HG02852 (cell line): ENCODE data around the gene ITK.

ENCODE experiments used
- ATAC-seq: cut with Tn5 transposase; IDR thresholded peaks from one replicate; pipeline ENCODE4 v1.9.1; 2021; ENCODE audit warnings: mild to moderate bottlenecking, moderate library complexity; ENCODE audit not compliant: unreplicated experiment

ITK gene

DNA sequence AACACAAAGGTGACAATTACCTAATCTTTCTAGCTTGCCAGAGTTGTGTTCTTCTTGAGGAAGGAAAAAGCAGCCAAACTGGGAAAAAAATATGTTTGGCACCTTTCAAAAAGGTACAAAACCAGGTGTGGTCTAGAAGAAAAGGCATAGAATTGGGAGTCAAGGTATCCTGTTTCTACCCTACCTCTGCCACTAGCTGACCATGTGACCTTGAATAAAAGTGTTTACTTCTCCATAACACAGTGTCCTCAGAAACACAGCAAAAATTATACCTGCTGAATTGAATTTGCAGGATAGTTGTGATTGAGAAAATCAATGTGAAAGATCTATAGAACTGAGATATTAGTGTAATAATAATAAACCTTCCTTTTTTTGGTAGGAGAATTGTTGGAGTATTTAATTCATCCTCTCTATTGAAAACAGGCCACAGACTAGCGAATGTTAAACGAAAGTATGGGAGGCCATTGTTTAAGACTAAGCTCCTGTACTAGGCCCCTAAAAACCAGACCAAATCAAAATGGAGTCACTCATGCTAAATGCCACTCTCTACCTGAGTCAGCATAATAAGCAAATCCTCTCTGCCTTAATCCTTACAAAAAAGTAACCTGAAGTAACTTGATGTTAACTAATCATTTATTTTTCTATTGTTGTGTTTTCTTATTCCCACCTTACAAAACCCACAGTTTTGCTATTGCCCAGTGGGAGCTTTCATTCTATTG is 97.8 kb downstream of the ITK start:
- ATAC-seq, result no peak

- ATAC-seq, result no peak
These were observed 99.1 kb downstream of the ITK start for GRCh38 chr5:157279605-157280239.

- ATAC-seq, result no peak
These were observed 100.3 kb downstream of the ITK start for GRCh38 chr5:157280927-157281326.

GRCh38 chr5:157282150-157282549 is 101.5 kb downstream of the ITK start:
- no peak for ATAC-seq

- ATAC-seq, result peak; percentile 99
These were observed 102.8 kb downstream of the ITK start for GRCh38 chr5:157283434-157283833.

DNA sequence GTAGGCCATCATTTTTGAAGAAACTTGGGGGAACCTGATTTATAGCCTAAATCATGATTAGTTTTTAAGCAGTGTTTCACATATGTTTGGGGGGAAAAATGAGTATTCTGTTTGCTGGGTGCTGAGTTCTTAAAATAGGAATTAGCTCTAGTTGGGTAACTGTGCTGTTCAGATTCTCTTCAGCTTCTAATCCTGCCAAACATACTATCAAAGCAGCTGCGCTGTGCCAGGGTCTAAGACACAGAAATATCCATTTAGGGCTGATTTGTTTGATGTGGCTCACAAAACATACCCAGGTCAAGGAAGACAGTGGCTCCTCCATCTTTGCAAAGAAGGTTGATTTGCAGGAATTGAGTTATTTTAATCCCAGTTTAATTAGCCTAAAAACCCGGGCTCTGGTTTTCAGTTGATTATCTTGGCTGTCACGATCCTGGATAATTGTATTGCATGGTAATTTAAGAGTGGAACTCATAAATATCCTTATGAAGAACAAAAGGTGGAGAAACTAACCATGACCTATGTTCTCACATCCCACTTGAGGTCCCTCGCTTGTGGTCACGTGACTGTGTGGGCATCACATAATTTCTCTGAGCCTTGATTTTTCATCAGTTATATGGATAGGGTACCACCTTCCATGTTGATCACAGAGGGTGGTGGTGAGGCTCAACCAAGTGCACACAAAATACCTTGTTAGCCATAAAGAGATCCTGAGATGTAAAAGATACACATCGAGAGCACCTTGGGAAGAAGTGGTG is 104.0 kb downstream of the ITK start:
- ATAC-seq, result no peak

- no peak for ATAC-seq
These were observed 104.8 kb downstream of the ITK start for GRCh38 chr5:157285310-157286035.

DNA sequence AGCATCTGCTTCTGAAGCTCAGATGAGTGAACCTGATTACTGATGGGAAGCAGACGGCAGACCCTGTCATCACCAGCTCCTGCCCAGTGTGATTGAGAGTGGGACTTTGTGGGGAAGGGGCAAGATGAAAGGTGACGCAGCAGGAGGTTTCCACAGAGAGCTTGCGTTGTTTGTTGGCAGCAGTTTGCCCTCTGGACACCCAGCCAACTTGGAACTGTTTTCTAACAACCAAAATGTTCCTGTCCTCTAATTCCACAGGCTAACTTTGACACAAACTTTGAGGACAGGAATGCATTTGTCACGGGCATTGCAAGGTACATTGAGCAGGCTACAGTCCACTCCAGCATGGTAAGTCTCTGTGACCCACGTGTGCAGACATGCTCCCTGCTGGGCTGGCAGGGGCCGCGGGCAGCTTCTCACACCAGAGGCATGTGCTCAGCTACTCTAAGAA is 106.1 kb downstream of the ITK start:
- no peak for ATAC-seq

DNA sequence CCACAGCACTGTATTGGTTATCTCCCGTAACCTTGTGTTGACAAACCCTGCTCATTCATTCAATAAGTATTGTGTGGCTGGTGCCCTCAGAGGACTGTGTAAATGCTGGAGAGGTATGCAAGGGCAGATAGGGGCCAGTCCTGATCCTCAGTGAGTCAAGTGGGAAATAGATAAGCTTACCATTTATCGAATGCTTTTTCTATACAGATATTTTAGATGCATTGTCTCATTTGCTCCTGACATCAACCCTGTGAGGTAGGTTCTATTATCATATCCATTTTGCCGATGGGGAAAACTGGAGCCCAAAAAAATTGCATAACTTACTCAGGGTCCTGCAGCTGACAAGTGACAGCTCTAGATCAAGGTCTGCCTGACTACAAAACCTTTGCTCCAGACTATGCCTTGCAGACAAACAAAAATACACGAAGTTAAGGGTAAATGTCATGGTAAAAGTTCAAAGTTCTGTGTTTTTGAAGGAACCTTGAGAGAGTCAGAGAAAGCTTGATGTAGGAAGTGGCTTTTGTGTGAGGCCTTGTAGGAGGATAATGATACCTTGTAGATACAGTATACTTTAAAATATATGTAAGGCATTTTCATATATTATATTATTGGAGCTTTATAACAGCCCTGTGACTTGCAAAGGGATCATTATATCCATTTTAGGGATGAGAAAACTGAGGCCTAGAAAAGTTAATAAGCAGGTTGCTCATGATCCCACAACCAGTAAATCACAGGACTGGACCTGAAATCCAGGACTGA is 107.9 kb downstream of the ITK start:
- no peak for ATAC-seq

GRCh38 chr5:157289164-157289819 is 108.7 kb downstream of the ITK start:
- no peak for ATAC-seq

- ATAC-seq, result no peak
These were observed 109.7 kb downstream of the ITK start for GRCh38 chr5:157290156-157290980.

GRCh38 chr5:157290981-157291711 is 110.5 kb downstream of the ITK start:
- ATAC-seq, result peak; percentile 81

DNA sequence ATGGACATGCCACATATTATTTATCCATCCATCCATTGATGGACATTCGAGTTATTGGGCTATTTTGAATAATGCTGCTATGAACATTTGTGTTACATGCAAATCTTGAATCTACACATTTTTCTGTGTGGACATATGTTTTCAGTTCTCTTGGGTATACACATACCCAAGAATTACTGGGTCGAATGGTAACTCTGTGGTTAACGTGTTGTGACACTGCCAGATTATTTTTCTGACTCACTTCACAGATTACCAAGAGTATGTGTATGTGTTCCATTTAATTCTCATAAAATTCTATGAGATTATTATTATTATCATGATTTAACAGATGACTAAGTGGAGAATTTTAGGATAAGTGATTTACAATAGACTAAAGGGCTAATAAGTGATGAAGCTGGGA is 112.0 kb downstream of the ITK start:
- no peak for ATAC-seq

- no peak for ATAC-seq
These were observed 113.9 kb downstream of the ITK start for GRCh38 chr5:157294407-157295091.

- no peak for ATAC-seq
These were observed 114.6 kb downstream of the ITK start for GRCh38 chr5:157295247-157295646.

DNA sequence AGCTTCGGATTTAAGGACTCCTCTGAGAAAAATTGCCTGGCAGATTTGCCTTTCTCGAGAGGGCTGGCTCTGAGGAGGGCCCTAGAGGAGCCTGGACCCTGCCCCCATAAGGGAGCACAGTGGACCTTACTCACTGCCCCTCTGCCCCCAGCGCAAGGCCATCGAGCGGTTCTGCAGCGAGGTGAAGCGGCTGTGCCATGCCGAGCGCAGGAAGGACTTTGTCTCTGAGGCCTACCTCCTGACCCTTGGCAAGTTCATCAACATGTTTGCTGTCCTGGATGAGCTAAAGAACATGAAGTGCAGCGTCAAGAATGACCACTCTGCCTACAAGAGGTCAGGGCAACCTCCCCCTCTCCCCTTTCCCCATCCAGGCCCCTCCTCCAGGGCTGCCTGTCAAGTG is 119.9 kb downstream of the ITK start:
- no peak for ATAC-seq

GRCh38 chr5:157301066-157301465 is 120.4 kb downstream of the ITK start:
- no peak for ATAC-seq

DNA sequence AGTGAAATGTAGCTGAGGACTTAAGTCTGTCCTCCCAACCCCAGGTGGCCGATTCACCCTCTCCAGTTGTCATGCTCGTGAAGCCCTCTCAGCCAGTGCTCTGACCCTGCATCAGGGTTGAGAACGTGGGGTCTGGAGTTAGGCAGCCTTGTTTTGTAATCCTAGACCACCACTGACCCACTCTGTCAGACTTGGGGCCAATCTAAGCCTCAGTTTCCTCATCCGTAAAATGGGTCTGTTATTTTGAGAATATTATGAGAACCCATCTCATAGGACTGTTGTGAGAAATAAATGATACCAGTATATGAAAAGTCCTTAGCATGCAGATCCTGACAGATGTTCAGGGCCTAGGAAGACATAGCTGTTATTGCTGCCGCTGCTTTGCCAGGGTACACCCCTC is 122.4 kb downstream of the ITK start:
- no peak for ATAC-seq
